Liver (tissue), 9 donors: ENCODE measurements around the gene GEMIN5. TPM values are rescaled to one million over a fixed set of nuclear protein-coding genes. Genes with fewer than 3 reads are reported as not detected.

Experiments
- DNase-seq: peaks from one replicate; pipeline ENCODE4 v3.0.0-alpha.2; 2017; ENCODE audit warnings: low spot score
- H3K27ac ChIP-seq, 2 donors: one replicate each; pipeline ENCODE4 v1.7.0; 2013; ENCODE audit warnings: inconsistent platforms in 2 of 2, low read length in 2 of 2, control low read depth in 1 of 2, low read depth in 1 of 2, mild to moderate bottlenecking in 1 of 2
- H3K27me3 ChIP-seq, 4 donors: one replicate each; pipeline versions ENCODE4 v1.6.1 to v1.7.0; 2013; ENCODE audit warnings: low read length in 3 of 4, inconsistent platforms in 1 of 4, mild to moderate bottlenecking in 1 of 4, moderate library complexity in 1 of 4; ENCODE audit not compliant: control insufficient read depth in 4 of 4, insufficient read depth in 4 of 4
- H3K36me3 ChIP-seq, 4 donors: one replicate each; pipeline versions ENCODE4 v1.6.1 to v1.7.0; 2013; ENCODE audit warnings: low read length in 3 of 4, mild to moderate bottlenecking in 3 of 4, low read depth in 1 of 4, moderate library complexity in 1 of 4; ENCODE audit not compliant: control insufficient read depth in 4 of 4, insufficient read depth in 3 of 4
- H3K4me1 ChIP-seq, 4 donors: one replicate each; pipeline versions ENCODE4 v1.6.1 to v1.7.0; 2013; ENCODE audit warnings: low read length in 3 of 4, mild to moderate bottlenecking in 3 of 4, moderate library complexity in 1 of 4; ENCODE audit not compliant: control insufficient read depth in 4 of 4, insufficient read depth in 4 of 4
- H3K4me3 ChIP-seq, 3 donors: one replicate each; pipeline versions ENCODE4 v1.6.1 to v1.7.0; 2013; ENCODE audit warnings: low read length in 3 of 3, control low read depth in 1 of 3, low read depth in 1 of 3, mild to moderate bottlenecking in 1 of 3
- H3K9ac ChIP-seq, 2 donors: one replicate each; pipeline ENCODE4 v1.7.0; 2013; ENCODE audit warnings: low read length in 2 of 2, mild to moderate bottlenecking in 2 of 2, moderate library complexity in 2 of 2, control low read depth in 1 of 2, low read depth in 1 of 2
- H3K9me3 ChIP-seq, 4 donors: one replicate each; pipeline versions ENCODE4 v1.6.1 to v1.7.0; 2013; ENCODE audit warnings: low read length in 3 of 4; ENCODE audit not compliant: control insufficient read depth in 4 of 4
- ATF3 ChIP-seq: IDR thresholded peaks from 2 replicates; pipeline ENCODE4 v1.6.1; 2016; ENCODE audit warnings: antibody characterized with exemption
- EGR1 ChIP-seq, 2 donors: IDR thresholded peaks; 2 replicates each; pipeline ENCODE4 v1.6.1; 2016 to 2018; ENCODE audit warnings: antibody characterized with exemption in 2 of 2, low read depth in 2 of 2
- FOXA1 ChIP-seq: IDR thresholded peaks from 2 replicates; pipeline ENCODE4 v1.6.1; 2016; ENCODE audit warnings: antibody characterized with exemption
- FOXA2 ChIP-seq: IDR thresholded peaks from 2 replicates; pipeline ENCODE4 v1.6.1; 2016; ENCODE audit warnings: antibody characterized with exemption
- GABPA ChIP-seq, 2 donors: IDR thresholded peaks in 1 of 2; conservative IDR thresholded peaks in 1 of 2; 2 replicates each; pipeline ENCODE4 v1.6.1; 2016; ENCODE audit warnings: antibody characterized with exemption in 2 of 2, mild to moderate bottlenecking in 1 of 2, moderate library complexity in 1 of 2
- HNF4A ChIP-seq, 2 donors: conservative IDR thresholded peaks; 2 replicates each; pipeline ENCODE4 v1.6.1; 2016; ENCODE audit warnings: antibody characterized with exemption in 2 of 2, mild to moderate bottlenecking in 2 of 2
- JUND ChIP-seq, 2 donors: IDR thresholded peaks; 2 replicates each; pipeline ENCODE4 v1.6.1; 2016; ENCODE audit warnings: antibody characterized with exemption in 2 of 2
- SP1 ChIP-seq: IDR thresholded peaks from 2 replicates; pipeline ENCODE4 v1.6.1; 2018; ENCODE audit warnings: antibody characterized with exemption, mild to moderate bottlenecking
- TAF1 ChIP-seq: conservative IDR thresholded peaks from 2 replicates; pipeline ENCODE4 v1.6.1; 2016; ENCODE audit warnings: antibody characterized with exemption, mild to moderate bottlenecking
- YY1 ChIP-seq: IDR thresholded peaks from 2 replicates; pipeline ENCODE4 v1.6.1; 2016; ENCODE audit warnings: antibody characterized with exemption, mild to moderate bottlenecking
- ZBTB33 ChIP-seq: IDR thresholded peaks from 2 replicates; pipeline ENCODE4 v1.6.1; 2016; ENCODE audit warnings: antibody characterized with exemption
- WGBS: extraction: QIAGEN DNeasy Blood & Tissue Kit; methylation state at CpG from one replicate; pipeline ENCODE4 v1.1.7; 2013; 5-methylcytosine and 5-hydroxymethylcytosine counted together
- polyA plus RNA-seq, 2 donors: library from polyadenylated mRNA; stranded (reverse) in 1 of 2; unstranded in 1 of 2; fragments of 200-250 nt in 1 of 2; fragments of >200 nt in 1 of 2; fragmentation: Nextera tagmentation in 1 of 2; extraction: Ambion mirVana in 1 of 2; gene quantifications; one replicate each; pipeline versions ENCODE4 v1.2.1 to v1.2.3, GENCODE V29; 2013 to 2015
- total RNA-seq, 2 donors: library from RNA; depleted of rRNA; stranded (reverse); fragments of >200 nt; gene quantifications; one replicate each; pipeline ENCODE4 v1.2.3, GENCODE V29; 2014
- TF ChIP-seq, protein P1 (sequence below): IDR thresholded peaks from 2 replicates; pipeline ENCODE4 v1.6.1; 2016; ENCODE audit warnings: antibody characterized with exemption, mild to moderate bottlenecking
- donor health status: healthy.
- donor health status: healthy.
- donor health status: healthy.
- donor health status: healthy.
- donor health status: healthy.

GEMIN5 gene
- total and polyA plus RNA-seq, 4 donors = 3.0 to 10.3 (median 6.2) TPM

DNA sequence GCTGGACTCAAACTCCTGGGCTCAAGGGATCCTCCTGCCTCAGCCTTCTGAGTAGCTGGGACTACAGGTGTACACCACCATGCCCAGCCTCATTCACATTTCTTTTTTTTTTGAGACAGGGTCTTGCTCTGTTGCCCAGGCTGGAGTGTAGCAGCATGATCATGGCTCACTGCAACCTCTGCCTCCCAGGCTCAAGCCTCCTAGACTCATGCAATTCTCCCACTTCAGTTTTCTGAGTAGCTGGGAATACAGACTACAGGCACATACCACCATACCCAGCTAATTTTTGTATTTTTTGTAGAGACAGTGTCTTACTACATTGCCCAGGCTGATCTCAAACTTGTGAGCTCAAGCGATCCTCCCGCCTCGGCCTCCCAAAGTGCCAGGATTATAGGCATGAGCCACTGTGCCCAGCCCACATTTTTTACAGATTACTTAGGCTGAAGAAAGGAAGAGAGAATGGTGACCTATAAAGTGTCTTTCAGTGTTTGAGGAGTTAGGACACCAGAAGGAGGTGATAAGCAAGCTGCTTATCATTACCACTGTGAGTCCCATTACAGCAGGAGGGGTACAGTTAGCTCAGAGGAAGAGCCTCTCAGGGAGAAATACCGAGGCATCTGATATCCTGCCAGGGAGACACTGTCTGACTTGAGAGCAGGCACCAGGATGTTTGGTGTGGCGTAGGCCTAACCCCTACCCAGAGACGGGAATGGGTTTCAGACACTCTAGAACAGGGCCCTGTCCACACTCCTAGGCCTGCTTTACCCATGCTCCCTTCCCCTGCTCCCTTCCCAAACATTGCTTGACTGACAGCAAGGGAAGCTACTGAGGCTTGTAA is 97.4 kb downstream of the GEMIN5 start:
- DNase-seq = peak; percentile 60
- 81% methylated on average over 6 of the region's 6 CpGs for WGBS

More for the DNA sequence above, 97.4 kb downstream of the GEMIN5 start:
- no peak overlapping the region for H3K9ac ChIP-seq
- H3K9me3 ChIP-seq = no peaks in the 10 kb centered on the region
- H3K27me3 ChIP-seq = no peaks in the 10 kb centered on the region
- TF ChIP-seq TAF1 = no peak
- no peak for TF ChIP-seq ZBTB33
- TF ChIP-seq ATF3 = no peak
- no peak for TF ChIP-seq YY1
- no peak for TF ChIP-seq GABPA (IDR thresholded peaks at IDR 0.05 in 1 of 2, conservative IDR thresholded peaks at IDR 0.05 in 1 of 2)
- no peak for TF ChIP-seq HNF4A (conservative IDR thresholded peaks at IDR 0.05)
- TF ChIP-seq, protein P1, sequence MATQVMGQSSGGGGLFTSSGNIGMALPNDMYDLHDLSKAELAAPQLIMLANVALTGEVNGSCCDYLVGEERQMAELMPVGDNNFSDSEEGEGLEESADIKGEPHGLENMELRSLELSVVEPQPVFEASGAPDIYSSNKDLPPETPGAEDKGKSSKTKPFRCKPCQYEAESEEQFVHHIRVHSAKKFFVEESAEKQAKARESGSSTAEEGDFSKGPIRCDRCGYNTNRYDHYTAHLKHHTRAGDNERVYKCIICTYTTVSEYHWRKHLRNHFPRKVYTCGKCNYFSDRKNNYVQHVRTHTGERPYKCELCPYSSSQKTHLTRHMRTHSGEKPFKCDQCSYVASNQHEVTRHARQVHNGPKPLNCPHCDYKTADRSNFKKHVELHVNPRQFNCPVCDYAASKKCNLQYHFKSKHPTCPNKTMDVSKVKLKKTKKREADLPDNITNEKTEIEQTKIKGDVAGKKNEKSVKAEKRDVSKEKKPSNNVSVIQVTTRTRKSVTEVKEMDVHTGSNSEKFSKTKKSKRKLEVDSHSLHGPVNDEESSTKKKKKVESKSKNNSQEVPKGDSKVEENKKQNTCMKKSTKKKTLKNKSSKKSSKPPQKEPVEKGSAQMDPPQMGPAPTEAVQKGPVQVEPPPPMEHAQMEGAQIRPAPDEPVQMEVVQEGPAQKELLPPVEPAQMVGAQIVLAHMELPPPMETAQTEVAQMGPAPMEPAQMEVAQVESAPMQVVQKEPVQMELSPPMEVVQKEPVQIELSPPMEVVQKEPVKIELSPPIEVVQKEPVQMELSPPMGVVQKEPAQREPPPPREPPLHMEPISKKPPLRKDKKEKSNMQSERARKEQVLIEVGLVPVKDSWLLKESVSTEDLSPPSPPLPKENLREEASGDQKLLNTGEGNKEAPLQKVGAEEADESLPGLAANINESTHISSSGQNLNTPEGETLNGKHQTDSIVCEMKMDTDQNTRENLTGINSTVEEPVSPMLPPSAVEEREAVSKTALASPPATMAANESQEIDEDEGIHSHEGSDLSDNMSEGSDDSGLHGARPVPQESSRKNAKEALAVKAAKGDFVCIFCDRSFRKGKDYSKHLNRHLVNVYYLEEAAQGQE = no peak
- TF ChIP-seq EGR1 (IDR thresholded peaks at IDR 0.05; ENCODE audit: low read depth in 2 of 2) = no peak
- TF ChIP-seq JUND (IDR thresholded peaks at IDR 0.05) = no peak
- TF ChIP-seq FOXA2 = no peak
- TF ChIP-seq SP1 = no peak
- no peak for TF ChIP-seq FOXA1
- H3K4me1 ChIP-seq = peaks cover 10 to 28% (median 16%) of the 10 kb centered on the region in 4 donors
- H3K4me3 ChIP-seq = no peak overlapping the region
- no peaks in the 10 kb centered on the region for H3K36me3 ChIP-seq
- no peak overlapping the region for H3K27ac ChIP-seq

Other genes starting within 250 kb of the GEMIN5 start
- gene LARP1, start 182.8 kb downstream of the GEMIN5 start, total RNA-seq = 10 to 100 TPM; 37.7 to 74.1 TPM
- gene LARP1, start 182.8 kb downstream of the GEMIN5 start, polyA plus RNA-seq = 10 to 100 TPM; 26.0 to 27.5 TPM
- gene FAXDC2, start 87.6 kb downstream of the GEMIN5 start, total RNA-seq = 100 to 1,000 TPM in 1 of 2 donors, 10 to 100 TPM in 1; 73.0 to 110 TPM
- 10 to 100 TPM; 27.5 to 56.1 TPM for gene FAXDC2, start 87.6 kb downstream of the GEMIN5 start, polyA plus RNA-seq
- gene CNOT8, start 79.6 kb downstream of the GEMIN5 start, total RNA-seq = 10 to 100 TPM; 28.9 to 38.9 TPM
- 10 to 100 TPM; 12.6 to 12.7 TPM for gene CNOT8, start 79.6 kb downstream of the GEMIN5 start, polyA plus RNA-seq
- 10 to 100 TPM; 12.5 to 14.7 TPM for gene MRPL22, start 2.9 kb upstream of the GEMIN5 start, total RNA-seq
- 10 to 100 TPM; 27.1 to 57.3 TPM for gene MRPL22, start 2.9 kb upstream of the GEMIN5 start, polyA plus RNA-seq
- under 1 TPM; 0.05 to 0.17 TPM for gene KIF4B, start 75.5 kb upstream of the GEMIN5 start, total RNA-seq
- gene KIF4B, start 75.5 kb upstream of the GEMIN5 start, polyA plus RNA-seq = not detected